Central memory CD4-positive, alpha-beta T cell (primary cell): ENCODE measurements around the gene TNKS1BP1.
"Not testable (repeated sequence)": the region's sequence is repeated elsewhere in the genome, so short reads cannot be mapped to it uniquely, and the experiment has no call there.

Experiments
- DNase-seq: peaks from one replicate; pipeline ENCODE4 v3.0.0; 2022

The TNKS1BP1 gene

GRCh38 chr11:57354699-57355098 lies 29.9 kb upstream of the TNKS1BP1 start:
- no peak for DNase-seq

- no peak for DNase-seq
These were observed 29.1 kb upstream of the TNKS1BP1 start for GRCh38 chr11:57353852-57354251.

GRCh38 chr11:57353446-57353845 lies 28.7 kb upstream of the TNKS1BP1 start:
- no peak for DNase-seq

GRCh38 chr11:57353036-57353435 lies 28.3 kb upstream of the TNKS1BP1 start:
- DNase-seq, result no peak

- DNase-seq, result peak; percentile 34
These were observed 24.9 kb upstream of the TNKS1BP1 start for GRCh38 chr11:57349491-57350274.

- DNase-seq, result no peak
These were observed 24.0 kb upstream of the TNKS1BP1 start for GRCh38 chr11:57348636-57349313.

- DNase-seq, result no peak
These were observed 23.3 kb upstream of the TNKS1BP1 start for GRCh38 chr11:57348052-57348451.

GRCh38 chr11:57347336-57347735 lies 22.6 kb upstream of the TNKS1BP1 start:
- no peak for DNase-seq

GRCh38 chr11:57345555-57346211 lies 20.9 kb upstream of the TNKS1BP1 start:
- peak; percentile 56 for DNase-seq

GRCh38 chr11:57344826-57345225 lies 20.1 kb upstream of the TNKS1BP1 start:
- no peak for DNase-seq

GRCh38 chr11:57343825-57344224 lies 19.1 kb upstream of the TNKS1BP1 start:
- DNase-seq, result no peak

- DNase-seq, result no peak
These were observed 17.9 kb upstream of the TNKS1BP1 start for GRCh38 chr11:57342702-57343101.

- no peak for DNase-seq
These were observed 16.6 kb upstream of the TNKS1BP1 start for GRCh38 chr11:57341250-57341808.

- no peak for DNase-seq
These were observed 15.4 kb upstream of the TNKS1BP1 start for GRCh38 chr11:57340039-57340615.

GRCh38 chr11:57339328-57339727 lies 14.6 kb upstream of the TNKS1BP1 start:
- DNase-seq, result no peak

- no peak for DNase-seq
These were observed 13.4 kb upstream of the TNKS1BP1 start, which contains the start of gene P2RX3 for GRCh38 chr11:57338142-57338541. P2RX3 (plus strand) TSS chr11:57338352; CDS start chr11:57338551, 199 bp downstream.

- DNase-seq, result not testable (repeated sequence)
These were observed 12.1 kb upstream of the TNKS1BP1 start for GRCh38 chr11:57336856-57337255.

GRCh38 chr11:57336111-57336666 lies 11.4 kb upstream of the TNKS1BP1 start:
- no peak for DNase-seq

GRCh38 chr11:57335343-57336110 lies 10.8 kb upstream of the TNKS1BP1 start, which contains the start of gene SSRP1:
SSRP1 (minus strand) TSS chr11:57335892; CDS start chr11:57335121, 771 bp downstream.
- peak; percentile 84 for DNase-seq

GRCh38 chr11:57335023-57335342 lies 10.2 kb upstream of the TNKS1BP1 start:
- no peak for DNase-seq

GRCh38 chr11:57332694-57333440 lies 8.1 kb upstream of the TNKS1BP1 start:
- DNase-seq, result no peak
